Choroid plexus epithelial cell (primary cell): ENCODE data around the gene METTL4.

Source experiments
- DNase-seq: peaks from one replicate; pipeline ENCODE4 v3.0.0-alpha.2; 2010; ENCODE audit warnings: low read depth
- H3K4me3 ChIP-seq: 2 replicates; pipeline ENCODE4 v1.5.1; 2011; ENCODE audit warnings: low read depth, mild to moderate bottlenecking, control low read depth, low read length, moderate library complexity
- CTCF ChIP-seq: conservative IDR thresholded peaks from 2 replicates; pipeline ENCODE4 v1.5.1; 2011; ENCODE audit warnings: low read depth, mild to moderate bottlenecking, control low read depth, inconsistent platforms, low read length, moderate library complexity

METTL4 gene

GRCh38 chr18:2573408-2573807, 2.1 kb upstream of the METTL4 start:
- TF ChIP-seq CTCF: no peak
- no peak overlapping the region for H3K4me3 ChIP-seq
- DNase-seq: peak; percentile 10

GRCh38 chr18:2572892-2573291, 1.6 kb upstream of the METTL4 start:
- no peak for TF ChIP-seq CTCF
- peak overlapping the region; percentile 1 for H3K4me3 ChIP-seq
- peak; percentile 39 for DNase-seq

GRCh38 chr18:2572171-2572569, 865 bp upstream of the METTL4 start:
- TF ChIP-seq CTCF: no peak
- no peak for DNase-seq
- peak overlapping the region; percentile 68 for H3K4me3 ChIP-seq

GRCh38 chr18:2570772-2571199, 519 bp downstream of the METTL4 start:
- DNase-seq: peak; percentile 70
- peak overlapping the region; percentile 68 for H3K4me3 ChIP-seq

GRCh38 chr18:2569338-2570207, 1.7 kb downstream of the METTL4 start:
- no peak for TF ChIP-seq CTCF
- H3K4me3 ChIP-seq: peak overlapping the region; percentile 68
- DNase-seq: no peak

More at GRCh38 chr18:2570772-2571199, 519 bp downstream of the METTL4 start:
- TF ChIP-seq CTCF: peak; percentile 41

GRCh38 chr18:2568605-2569004, 2.7 kb downstream of the METTL4 start:
- no peak overlapping the region for H3K4me3 ChIP-seq
- TF ChIP-seq CTCF: no peak

GRCh38 chr18:2568129-2568528, 3.2 kb downstream of the METTL4 start:
- no peak for TF ChIP-seq CTCF
- no peak for DNase-seq
- no peak overlapping the region for H3K4me3 ChIP-seq

More at GRCh38 chr18:2568605-2569004, 2.7 kb downstream of the METTL4 start:
- DNase-seq: no peak
